GM19035 (cell line): ENCODE measurements around the gene NOX4.

Experiments used
- ATAC-seq: cut with Tn5 transposase; IDR thresholded peaks from one replicate; pipeline ENCODE4 v1.9.1; 2021; ENCODE audit not compliant: unreplicated experiment

The NOX4 gene

DNA sequence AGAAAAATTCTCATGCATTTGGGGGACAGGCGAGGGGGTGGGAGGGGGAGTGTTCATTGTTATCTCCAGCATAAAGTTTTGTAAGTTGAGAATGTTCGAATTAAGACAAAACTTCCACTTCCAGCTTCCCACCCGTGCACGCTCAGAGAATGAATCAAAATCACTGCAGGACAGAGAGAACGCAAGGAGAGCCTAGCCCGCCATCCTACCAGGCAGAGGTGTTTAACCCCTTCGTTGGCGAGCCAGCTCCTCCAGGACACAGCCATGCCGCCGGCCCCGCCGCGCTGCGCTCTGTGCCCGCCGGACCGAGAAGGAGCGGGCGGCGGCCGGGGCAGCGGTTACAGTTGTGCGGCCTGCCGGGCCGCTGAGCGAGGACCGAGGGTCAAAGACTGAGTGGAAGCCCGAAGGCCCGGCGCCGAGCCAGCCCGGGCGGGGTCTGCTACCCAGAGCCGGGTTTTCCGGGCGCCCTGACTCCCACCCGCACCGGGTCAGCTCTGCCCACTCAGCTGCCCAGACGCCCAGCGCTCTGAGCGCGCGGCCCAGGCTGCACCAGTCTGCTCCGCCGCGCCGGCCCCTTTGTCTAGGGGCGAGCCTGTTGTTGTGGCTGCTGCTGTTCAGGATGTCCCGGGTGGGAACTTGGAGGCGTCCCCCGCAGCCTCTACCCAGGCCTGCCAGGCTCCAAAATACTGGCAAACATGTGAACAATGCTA, at the start of gene NOX4:
Gene NOX4 (minus strand): TSS at position 395 of the 710 bp plus-strand sequence. CDS start 129 bp downstream, at position 266.
- ATAC-seq, result no peak

DNA sequence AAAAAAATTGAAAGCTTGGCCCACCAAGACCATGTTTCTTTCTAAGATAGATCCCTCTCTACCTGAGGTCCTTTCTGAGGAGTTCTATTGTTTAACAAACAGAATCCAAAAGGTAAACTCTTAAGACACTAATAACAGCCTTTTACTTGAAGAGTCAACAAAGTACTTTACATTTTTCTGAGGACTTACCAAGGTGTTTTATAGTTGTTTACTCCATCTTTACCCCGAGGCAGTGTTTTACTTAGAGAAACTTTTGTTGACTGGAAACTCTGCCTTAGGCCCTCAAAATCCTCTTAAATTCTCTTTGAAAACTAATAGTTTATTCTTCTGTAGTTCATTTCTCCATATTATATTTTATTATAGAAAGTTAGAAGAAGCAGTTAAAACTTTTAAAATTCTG, 49.7 kb upstream of the NOX4 start:
- no peak for ATAC-seq

DNA sequence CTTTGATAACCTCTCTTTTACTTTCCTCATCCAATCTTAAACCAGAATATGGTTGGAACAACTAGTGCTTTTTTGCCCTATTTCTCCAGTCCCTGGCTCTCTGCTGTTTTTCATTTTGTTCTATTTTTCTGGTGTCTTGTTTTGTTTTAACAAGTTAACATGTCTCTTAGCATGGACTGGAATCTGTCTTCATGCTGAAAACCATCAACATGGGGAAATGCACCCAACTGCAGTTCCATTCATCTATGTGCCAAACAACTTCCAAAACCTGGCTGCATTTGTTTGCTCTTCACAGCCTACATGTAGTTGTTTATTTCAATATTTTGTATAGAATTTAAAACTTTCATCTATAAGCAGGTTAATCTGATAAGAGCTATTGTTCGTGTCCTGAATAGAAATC, 46.8 kb upstream of the NOX4 start:
- ATAC-seq, result no peak

DNA sequence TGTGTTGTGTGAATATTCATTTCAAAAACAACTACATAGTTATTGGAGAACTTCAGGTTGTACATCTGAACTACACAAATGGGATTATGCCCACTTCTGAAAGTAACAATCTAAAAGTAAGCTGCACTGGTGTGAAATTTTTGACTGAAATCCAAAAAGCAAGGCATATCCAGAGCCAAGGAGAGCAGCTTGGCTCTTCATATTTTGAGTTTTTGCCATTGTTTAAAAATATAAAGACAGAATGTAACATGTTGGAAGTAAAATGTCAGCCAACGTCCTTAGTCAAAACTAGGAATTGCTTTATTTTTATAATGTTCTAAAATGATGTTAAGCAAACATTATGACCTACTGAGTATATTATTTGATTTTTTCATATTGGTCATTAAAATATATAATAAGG, 45.8 kb upstream of the NOX4 start:
- no peak for ATAC-seq

DNA sequence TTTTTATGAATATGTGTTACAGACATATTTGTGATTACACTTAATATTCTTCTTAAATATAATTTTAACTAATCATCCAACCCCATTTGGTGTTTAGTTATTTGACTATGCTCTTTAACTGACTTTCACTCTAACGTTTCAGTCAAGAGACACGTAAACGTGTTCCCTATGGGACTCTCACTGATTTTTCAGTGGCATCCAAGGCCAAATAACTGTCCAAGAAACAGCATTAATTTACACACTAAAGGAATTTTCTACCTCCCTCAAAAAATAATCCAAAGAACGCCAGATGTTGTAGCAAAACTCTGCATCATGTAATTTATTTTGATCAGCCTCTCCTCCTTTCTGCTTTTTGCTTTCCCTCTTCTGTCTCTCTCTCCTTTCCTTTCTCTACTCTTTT, 44.0 kb upstream of the NOX4 start:
- ATAC-seq, result no peak

DNA sequence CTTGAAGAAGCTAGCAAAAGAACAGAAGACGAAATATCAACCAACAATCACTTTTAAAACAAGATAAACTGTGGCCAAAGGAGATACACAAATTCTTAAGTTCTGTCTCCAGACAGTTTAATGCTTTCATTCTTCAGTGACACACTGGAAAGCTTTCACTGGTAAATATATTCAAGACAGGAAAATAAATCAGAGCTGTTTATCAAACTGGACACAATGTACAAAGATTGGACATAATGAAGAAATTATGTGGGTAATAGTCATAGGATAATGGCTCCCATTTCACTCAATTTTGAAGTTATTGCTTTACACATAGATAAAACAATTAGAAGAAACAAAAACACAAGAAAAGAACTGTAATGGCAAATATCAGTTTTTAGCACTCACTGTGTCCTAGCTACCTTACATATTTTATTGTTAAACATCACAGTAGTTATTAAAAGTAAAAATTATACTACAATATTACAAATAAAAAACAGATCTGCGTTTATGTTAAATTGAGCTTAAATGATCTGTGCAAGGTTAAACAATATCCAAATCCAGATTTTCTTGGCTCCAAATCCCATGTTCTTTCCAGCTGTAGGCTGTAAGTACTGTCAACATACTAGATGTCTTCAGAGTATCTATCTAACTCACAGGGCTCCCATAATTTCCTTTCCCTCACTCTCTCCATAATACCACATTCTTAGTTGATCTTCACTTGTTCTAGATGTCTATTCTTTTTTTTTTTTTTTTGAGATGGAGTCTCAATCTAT, 38.6 kb upstream of the NOX4 start:
- no peak for ATAC-seq

DNA sequence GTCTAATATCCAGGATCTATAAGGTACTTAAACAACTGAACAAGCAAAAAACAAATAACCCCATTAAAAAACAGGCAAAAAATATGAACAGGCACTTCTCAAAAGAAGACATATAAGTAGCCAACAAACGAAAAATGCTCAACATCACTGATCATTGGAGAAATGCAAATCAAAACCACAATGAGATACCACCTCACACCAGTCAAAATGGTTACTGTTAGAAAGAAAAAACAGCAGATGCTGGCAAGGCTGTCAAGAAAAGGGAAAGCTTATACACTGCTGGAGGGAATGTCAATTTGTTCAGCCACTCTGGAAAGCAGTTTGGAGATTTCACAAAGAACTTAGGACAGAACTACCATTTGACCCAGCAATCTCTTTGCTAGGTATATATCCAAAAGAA, 30.6 kb upstream of the NOX4 start:
- no peak for ATAC-seq

DNA sequence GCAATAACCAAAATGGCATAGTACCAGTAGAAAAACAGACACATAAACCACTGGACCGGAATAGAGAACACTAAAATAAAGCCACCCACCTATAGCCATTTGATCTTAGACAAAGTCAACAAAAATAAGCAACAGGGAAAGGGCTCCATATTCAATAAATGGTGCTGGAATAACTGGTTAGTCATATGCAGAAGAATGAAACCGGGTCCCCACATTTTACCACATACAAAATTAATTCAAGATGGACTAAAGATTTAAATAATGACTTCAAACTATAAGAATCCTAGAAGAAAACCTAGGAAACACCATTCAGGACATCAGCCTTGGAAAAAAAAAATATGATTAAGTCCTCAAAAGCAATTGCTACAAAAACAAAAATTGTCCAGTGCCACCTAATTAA, 30.1 kb upstream of the NOX4 start:
- no peak for ATAC-seq

DNA sequence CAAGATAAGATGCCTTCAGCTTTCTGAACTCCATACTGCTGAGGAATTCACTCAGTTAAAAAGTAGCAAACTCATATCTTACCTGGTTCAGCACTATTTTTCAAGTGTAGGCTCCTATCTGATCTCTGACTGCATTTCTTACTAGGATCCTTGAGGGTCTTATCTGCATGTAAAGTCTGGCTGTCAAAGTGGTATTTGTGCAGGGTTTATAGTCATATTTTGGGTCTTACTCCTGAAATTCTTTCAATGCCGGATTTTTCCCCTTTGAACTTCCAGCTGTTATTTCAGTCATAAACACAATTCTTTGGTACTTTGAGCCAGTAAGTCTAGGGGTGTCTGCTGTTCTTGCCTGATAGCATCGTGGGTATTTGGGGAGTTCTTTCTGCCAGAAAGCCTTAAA, 25.3 kb upstream of the NOX4 start:
- no peak for ATAC-seq

DNA sequence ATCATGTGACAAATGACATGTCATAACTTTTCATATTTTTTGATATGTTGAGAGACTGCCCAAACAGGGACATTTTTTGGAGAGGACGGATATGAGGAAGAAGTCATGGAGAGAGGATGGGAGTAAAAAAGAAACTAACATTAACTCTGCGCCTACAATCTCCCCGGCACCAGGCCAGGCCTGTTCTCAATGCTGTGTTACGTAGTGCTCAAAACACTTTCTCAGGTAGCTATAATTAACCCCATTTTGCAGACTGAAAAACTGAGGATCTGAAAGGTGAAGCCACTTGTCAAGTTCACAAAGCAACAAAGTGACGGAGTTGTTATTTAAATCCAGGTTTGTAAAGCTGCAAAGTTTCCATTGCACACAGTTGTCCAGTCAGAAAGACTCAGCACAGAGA, 17.4 kb upstream of the NOX4 start:
- no peak for ATAC-seq

DNA sequence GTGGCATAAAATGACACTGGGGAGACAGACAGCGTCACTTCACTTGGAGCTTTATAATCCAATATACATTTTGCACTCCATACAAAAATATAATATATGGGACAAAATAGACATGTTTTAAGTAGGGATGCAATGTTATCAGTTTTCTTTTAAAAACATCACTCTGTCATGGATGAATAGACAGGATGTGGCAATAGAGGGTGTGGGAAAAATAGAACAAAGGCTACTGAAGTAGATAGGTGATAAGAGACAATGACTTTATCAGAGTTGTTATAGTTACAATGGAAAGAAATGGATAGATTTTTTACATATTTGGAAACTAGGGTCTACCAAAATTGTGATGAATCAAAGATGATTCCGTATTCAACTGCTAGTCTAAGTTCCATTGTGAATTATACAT, 13.1 kb upstream of the NOX4 start:
- ATAC-seq, result no peak

DNA sequence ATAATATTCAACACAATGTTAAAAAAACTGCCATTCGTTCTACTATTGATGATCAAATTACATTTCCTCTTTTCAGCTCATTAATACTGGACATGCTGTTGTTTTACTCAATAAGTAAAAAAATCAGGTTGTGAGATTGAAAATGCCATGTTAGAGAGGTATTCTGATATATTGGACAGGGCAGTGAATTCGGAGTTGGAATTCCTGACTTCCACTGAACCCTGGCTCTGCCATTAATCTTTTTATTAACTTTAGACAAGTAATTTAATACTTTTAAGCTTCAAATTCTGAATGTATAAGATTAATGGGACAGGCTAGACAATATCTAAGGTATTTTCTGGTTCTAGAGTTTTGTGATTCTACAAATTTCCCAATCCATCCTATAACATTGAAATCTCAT, 12.2 kb upstream of the NOX4 start:
- ATAC-seq, result no peak

DNA sequence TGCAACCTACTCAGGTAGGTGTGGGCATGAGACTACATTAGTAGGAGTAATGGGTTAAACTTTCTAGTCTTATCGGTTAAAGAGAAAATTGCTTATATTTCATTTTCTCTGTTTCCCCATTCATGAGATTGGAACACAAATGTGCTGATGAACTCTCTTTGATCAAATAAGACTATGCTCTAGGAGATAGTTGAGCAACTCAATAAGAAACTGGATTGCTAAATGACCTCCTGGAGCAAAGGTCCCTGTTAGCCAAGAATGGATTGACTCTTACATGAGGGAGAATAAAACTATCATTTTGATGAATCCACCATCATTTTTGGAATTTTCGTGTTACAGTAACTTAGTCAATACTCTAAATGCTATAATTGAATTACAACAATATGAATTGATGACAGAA, 11.1 kb upstream of the NOX4 start:
- no peak for ATAC-seq

DNA sequence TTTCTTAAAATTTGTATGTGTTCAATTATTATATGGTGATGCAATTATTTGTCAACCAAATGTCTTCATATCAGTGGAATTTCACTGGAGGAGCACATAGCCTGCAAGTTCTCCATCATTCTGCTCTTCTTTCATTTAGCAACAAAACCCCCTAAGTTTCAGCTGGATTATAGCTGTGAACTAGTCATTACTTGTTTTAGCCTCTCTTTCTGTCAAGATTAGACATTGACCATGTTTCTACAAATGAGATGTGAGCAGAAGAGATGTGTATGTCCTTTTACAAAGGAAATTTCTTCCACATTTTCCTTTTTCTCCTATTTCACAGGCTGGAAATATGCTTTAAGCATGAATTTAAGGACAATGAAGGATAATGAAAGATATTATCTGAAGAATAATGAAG, 9.2 kb upstream of the NOX4 start:
- no peak for ATAC-seq

DNA sequence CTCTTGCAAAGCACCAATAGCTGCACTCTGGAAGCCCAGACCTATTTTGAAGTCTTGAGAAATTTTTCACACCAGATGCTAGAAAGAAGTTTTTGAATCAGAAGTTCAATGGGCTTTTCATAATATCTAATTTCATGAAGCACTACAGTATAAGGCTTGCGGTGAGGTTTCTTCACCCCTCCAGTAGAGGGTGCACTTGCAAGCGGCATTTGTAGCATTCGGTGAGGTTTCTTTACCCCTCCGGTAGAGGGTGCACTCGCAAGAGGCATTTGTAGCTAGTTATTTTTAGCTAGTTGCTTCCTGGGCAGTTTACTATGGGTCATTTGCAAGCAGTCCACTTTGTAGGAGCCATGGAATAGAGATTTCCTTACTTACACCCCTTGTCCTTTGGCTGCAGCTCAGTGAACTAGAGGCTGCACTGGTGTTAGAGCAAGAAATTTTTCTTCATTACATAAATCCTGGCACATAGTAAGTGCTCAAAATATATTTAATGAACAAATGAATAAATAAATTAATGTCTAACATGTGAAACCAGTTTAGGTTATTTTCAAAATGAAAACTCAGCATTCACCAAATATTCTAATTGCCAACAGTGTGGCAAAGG, 7.8 kb upstream of the NOX4 start:
- ATAC-seq, result no peak

DNA sequence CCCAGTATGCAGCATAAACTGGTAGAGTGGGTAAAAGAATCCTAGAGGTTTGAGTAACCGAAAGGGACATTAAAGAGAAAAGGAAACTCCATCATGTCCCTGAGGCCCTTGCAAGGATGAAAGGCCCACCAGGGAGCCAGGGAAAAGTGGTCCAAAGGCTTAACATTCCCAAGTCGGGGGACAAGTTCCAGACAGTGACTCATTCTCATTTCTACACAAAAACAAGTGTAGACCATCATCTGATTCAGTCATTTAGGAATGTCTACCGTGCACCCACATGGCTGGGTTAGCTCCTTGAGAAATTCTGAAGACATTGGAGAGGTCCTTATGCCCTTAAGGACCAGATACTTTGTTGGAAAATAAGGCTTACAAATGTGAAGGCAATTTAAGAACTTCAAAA, 4.8 kb upstream of the NOX4 start:
- no peak for ATAC-seq

DNA sequence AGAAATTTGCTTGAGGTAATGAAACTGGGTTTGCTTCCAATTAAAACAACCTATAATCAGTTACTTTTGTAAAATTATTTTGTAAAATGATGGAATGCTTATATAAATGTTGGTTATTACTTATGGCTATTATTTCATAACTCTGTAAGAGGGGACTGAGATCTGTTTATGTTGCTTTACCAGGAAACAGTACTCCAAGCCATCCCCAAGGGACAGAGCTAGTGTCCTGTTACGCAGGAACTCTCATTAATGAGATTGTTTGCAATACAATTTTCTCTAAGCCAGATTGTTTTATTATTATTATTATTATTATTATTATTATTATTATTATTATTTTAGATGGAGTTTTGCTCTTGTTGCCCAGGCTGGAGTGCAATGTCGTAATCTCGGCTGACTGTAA, 2.3 kb upstream of the NOX4 start:
- ATAC-seq, result no peak

DNA sequence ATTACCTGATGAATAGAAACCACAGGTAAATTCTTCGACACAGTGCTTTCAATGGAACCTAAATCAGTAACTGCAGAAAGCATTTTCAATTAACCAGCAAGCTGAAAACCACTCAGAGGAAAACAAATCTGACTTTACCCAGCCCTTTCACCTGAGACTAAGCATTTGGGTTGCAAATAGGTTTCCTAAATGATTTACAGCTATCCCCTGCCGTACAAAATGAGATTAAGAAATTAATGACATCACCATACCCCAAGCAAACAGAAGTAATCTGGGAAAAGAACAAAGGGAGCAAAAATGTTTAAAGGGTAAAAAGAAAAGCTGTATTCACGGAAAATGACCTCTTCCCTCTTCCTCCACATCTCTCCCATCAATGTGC, 584 bp downstream of the NOX4 start:
- no peak for ATAC-seq

DNA sequence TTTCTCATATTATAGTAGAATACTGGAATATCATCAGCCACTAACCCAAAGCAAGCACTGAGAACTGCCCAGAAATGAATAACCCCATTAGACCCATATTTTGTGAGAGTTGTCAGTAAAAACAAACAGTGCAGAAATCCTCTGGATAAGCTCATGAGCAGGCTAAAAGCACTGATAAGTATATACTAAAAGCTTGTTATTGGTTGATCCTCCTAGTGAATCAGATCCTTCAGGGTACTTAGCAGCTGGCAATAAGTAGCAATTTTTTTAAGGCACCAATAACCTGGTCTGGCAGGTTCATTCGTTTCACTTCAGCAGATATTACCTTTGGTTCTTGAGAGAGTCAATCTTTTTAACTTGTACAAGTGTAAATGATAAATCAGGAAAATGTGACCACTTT, 1.2 kb downstream of the NOX4 start:
- ATAC-seq, result no peak

DNA sequence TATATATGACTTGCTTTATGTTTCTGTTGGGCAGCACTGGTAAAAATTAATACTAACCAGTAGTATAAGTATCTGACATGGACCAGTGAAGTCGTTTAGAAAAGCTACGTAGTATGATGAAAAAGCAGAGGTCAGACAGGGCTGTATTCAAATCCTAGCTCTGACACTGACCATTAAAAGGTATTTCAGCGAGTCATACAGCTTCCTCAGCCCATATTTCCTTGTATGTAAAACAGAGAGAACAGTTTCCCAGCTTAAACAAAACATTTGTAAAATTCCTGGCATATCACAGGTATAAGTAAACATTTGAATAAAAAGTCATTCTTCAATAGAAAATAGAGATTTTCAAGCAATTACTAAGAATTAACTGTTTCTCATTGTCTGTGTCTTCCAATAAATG, 4.2 kb downstream of the NOX4 start:
- ATAC-seq, result no peak

DNA sequence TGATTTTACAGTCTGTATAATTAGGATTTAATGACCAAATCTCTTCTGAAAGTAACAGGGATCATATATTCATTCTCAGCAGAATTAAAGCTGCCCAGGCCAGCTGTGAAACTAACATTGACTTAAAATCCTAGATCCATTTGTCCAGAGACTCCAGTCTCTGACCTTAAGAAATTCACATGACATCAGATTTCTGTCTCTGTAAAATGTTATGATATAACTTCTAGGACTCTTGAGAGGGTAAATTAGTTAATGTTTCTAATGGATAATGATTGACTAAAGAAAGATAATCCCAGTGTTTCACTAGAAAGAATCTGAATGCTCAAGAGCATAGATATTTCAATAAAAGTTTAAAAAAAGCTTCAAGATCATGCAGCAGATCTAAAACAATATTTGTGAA, 6.3 kb downstream of the NOX4 start:
- ATAC-seq, result no peak

DNA sequence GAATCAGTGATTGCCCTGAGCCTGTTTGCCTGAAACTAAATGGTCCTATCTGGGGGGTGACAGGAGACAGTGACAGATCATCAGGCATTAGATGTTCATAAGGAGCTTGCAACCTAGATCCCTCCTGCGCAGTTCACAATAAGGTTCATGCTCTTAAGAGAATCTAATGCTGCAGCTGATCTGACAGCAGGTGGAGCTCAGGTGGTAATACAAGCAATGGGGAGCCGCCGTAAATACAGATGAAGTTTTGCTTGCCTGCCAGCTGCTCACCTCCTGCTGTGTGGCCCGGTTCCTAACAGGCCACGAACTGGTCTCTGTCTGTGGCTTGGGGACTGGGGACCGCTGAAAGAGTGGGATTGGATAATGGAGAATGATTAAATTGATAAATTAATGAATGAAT, 14.0 kb downstream of the NOX4 start:
- no peak for ATAC-seq
